Measurements from ENCODE around the gene IRF6.

The IRF6 gene

DNA sequence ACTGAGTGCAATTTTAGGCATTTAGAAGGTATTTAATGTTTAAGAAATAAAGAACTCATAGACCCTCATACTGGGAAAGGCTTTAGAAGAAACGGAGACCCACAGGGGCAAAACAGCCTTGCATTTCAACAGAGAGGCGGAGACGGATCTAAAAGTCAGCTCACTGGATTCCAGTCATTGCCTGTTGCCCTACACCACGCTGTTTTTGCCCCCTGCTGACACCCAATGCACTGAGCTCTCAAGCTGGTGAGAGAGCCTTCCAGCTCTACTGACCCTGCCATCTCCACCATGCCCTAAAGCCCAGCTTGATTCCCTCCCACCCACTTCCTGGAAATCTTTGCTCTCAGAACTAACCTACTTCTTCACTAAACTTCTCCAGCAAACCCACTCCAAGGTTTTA lies 57.3 kb downstream of the IRF6 start:
- Histone ChIP-seq H2AFZ (ENCODE audit: low read length) (no peak overlapping the region), H3F3A (ENCODE audit: insufficient read depth, low read length) (no peaks in the 10 kb centered on the region), H3K9ac (ENCODE audit: low read length) (no peak overlapping the region), H3K4me3 (ENCODE audit: low read depth, low read length, poor library complexity, severe bottlenecking) (no peak overlapping the region), H3K9me3 (ENCODE audit: low read length) (no peaks in the 10 kb centered on the region), H3K9me2 (ENCODE audit: low read depth, low read length) (no peaks in the 10 kb centered on the region), H3K4me1 (ENCODE audit: insufficient read depth, low read length, severe bottlenecking) (peaks cover 7% of the 10 kb centered on the region), H3K27me3 (ENCODE audit: insufficient read depth, low read length) (no peaks in the 10 kb centered on the region), H3K27ac (ENCODE audit: low read depth, low read length, poor library complexity, severe bottlenecking) (no peak overlapping the region), H3K4me2 (ENCODE audit: low read length) (no peak overlapping the region), H4K20me1 (ENCODE audit: insufficient read depth, low read length) (no peaks in the 10 kb centered on the region), H3K36me3 (ENCODE audit: insufficient read depth, low read length) (no peaks in the 10 kb centered on the region), H3K79me2 (ENCODE audit: insufficient read depth, low read length) (no peaks in the 10 kb centered on the region)
- TF ChIP-seq EZH2 (IDR thresholded peaks at IDR 0.05; ENCODE audit: borderline replicate concordance, low read length) (no peak), CTCF (IDR thresholded peaks at IDR 0.05; ENCODE audit: low read length) (no peak)

DNA sequence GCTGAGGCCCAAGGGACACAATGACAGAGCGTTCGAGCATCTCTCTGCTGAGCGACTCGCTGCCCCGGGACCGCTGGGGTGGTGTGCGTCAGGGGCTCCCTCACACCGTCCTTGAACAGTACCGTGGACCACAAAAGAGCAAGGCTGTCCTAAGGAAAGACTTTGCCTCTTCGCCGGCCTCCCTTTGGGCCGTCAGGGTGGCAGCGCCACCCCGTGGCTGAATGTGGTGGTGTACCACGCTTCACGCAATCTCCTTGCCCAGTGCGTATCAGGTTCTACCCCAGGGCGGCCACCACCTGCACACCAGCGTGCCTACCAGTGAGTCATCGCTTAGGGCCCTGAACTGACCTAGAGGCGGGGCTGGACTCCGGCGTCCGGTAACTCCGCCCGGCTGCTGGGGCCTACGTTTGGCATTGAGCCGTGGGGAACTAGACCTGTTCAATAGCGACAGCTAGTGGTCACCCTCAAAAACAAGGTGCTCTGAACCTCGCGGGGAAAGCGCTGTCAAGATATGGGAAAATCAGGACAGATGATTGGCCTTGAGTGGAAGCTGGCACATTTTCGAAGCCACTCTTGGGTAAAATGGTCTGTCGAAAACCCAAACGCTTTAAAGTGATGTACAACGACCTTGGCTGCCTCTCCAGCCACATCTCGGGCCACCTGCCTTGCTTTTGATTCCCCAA lies 58.2 kb downstream of the IRF6 start:
- Histone ChIP-seq H3K27ac (ENCODE audit: low read depth, low read length, poor library complexity, severe bottlenecking) (no peak overlapping the region), H3K4me2 (ENCODE audit: low read length) (peak overlapping the region; percentile 74), H2AFZ (ENCODE audit: low read length) (no peak overlapping the region), H3K4me1 (ENCODE audit: insufficient read depth, low read length, severe bottlenecking) (peaks cover 7% of the 10 kb centered on the region), H3K79me2 (ENCODE audit: insufficient read depth, low read length) (no peaks in the 10 kb centered on the region), H3K36me3 (ENCODE audit: insufficient read depth, low read length) (no peaks in the 10 kb centered on the region), H3K9ac (ENCODE audit: low read length) (no peak overlapping the region; the same call in 1 of the 2 replicates), H3K27me3 (ENCODE audit: insufficient read depth, low read length) (no peaks in the 10 kb centered on the region), H3K4me3 (ENCODE audit: low read depth, low read length, poor library complexity, severe bottlenecking) (peak overlapping the region; percentile 52), H3K9me2 (ENCODE audit: low read depth, low read length) (no peaks in the 10 kb centered on the region), H4K20me1 (ENCODE audit: insufficient read depth, low read length) (no peaks in the 10 kb centered on the region), H3K9me3 (ENCODE audit: low read length) (no peaks in the 10 kb centered on the region), H3F3A (ENCODE audit: insufficient read depth, low read length) (no peaks in the 10 kb centered on the region)
- TF ChIP-seq CTCF (IDR thresholded peaks at IDR 0.05; ENCODE audit: low read length) (peak; percentile 99), EZH2 (IDR thresholded peaks at IDR 0.05; ENCODE audit: borderline replicate concordance, low read length) (no peak)

- Histone ChIP-seq H3F3A (ENCODE audit: insufficient read depth, low read length) (no peaks in the 10 kb centered on the region), H3K27me3 (ENCODE audit: insufficient read depth, low read length) (no peaks in the 10 kb centered on the region), H3K9me2 (ENCODE audit: low read depth, low read length) (no peaks in the 10 kb centered on the region), H3K27ac (ENCODE audit: low read depth, low read length, poor library complexity, severe bottlenecking) (no peak overlapping the region), H3K4me1 (ENCODE audit: insufficient read depth, low read length, severe bottlenecking) (peaks cover 7% of the 10 kb centered on the region), H3K9me3 (ENCODE audit: low read length) (no peaks in the 10 kb centered on the region), H2AFZ (ENCODE audit: low read length) (no peak overlapping the region), H3K4me2 (ENCODE audit: low read length) (no peak overlapping the region), H4K20me1 (ENCODE audit: insufficient read depth, low read length) (no peaks in the 10 kb centered on the region), H3K36me3 (ENCODE audit: insufficient read depth, low read length) (no peaks in the 10 kb centered on the region), H3K79me2 (ENCODE audit: insufficient read depth, low read length) (no peaks in the 10 kb centered on the region), H3K9ac (ENCODE audit: low read length) (no peak overlapping the region), H3K4me3 (ENCODE audit: low read depth, low read length, poor library complexity, severe bottlenecking) (no peak overlapping the region)
- TF ChIP-seq EZH2 (IDR thresholded peaks at IDR 0.05; ENCODE audit: borderline replicate concordance, low read length) (no peak), CTCF (IDR thresholded peaks at IDR 0.05; ENCODE audit: low read length) (no peak)
These were observed 59.3 kb downstream of the IRF6 start for GRCh38 chr1:209746451-209747165.

All from OCI-LY1 (cell line).